GM18508 (cell line): Measurements from ENCODE around the gene SYNGAP1.
"Not testable (repeated sequence)": the region's sequence is repeated elsewhere in the genome, so short reads cannot be mapped to it uniquely, and the experiment has no call there.

Experiments used
- ATAC-seq: cut with Tn5 transposase; IDR thresholded peaks from one replicate; pipeline ENCODE4 v1.9.1; 2021; ENCODE audit warnings: moderate number of reproducible peaks; ENCODE audit not compliant: insufficient read depth, unreplicated experiment

SYNGAP1 gene

DNA sequence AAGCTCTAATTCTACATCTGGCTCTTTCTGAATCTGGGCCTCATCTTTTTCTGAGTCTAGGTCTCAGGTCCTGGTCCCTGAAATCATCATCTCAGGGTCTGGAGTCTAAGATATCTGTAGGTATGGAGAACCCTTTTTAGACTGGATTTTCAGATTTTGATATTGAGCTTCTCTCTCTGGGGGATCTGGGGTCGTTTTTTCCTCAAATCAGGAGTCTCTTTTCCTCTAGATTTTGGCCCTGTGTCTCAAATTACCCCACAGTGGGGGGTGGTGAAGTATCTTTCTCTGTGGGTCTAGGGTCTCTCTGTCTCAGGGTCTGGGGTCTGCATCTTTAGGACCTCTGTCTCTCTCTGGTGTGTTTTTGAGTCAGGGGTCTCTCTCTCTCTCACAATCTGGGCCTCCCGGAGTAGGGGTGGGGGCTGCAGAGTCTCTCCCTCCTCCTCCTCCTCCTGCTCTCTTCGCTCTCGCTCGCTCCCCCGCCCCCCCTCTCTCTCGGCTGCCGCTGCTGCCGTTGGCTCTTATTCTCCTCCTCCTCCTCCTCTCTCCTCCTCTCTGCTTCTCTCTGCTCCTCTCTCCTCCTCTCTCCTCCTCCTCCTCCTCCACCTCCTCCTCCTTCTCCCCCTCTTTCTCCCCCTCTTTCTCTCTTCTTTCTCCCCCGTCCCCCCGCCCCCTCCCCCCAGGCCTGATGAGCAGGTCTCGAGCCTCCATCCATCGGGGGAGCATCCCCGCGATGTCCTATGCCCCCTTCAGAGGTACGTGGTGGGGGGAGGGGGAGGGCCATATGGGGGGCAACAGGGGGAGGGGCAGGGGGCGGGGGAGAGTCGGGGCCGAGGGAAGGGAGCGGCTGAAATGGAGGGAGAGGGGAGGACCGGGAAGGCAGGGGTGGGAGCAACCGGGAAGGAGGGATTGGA lies at the start of gene SYNGAP1:
SYNGAP1 (plus strand) TSS at position 486 of the 911 bp plus-strand sequence; CDS start at position 686, 200 bp downstream.
- no peak for ATAC-seq

DNA sequence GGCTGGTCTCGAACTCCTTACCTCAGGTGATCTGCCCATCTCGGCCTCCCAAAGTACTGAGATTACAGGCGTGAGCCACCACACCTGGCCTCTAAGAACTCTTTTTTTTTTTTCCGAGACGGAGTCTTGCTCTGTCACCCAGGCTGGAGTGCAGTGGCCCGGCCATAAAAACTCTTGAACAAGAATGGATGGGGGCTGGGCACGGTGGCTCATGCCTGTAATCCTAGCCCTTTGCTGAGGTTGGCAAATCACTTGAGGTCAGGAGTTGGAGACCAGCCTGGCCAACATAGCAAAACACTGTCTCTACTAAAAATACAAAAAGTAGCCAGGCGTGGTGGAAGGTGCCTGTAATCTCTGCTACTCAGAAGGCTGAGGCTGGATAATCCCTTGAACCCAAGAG lies 48.0 kb upstream of the SYNGAP1 start:
- ATAC-seq = not testable (repeated sequence)

DNA sequence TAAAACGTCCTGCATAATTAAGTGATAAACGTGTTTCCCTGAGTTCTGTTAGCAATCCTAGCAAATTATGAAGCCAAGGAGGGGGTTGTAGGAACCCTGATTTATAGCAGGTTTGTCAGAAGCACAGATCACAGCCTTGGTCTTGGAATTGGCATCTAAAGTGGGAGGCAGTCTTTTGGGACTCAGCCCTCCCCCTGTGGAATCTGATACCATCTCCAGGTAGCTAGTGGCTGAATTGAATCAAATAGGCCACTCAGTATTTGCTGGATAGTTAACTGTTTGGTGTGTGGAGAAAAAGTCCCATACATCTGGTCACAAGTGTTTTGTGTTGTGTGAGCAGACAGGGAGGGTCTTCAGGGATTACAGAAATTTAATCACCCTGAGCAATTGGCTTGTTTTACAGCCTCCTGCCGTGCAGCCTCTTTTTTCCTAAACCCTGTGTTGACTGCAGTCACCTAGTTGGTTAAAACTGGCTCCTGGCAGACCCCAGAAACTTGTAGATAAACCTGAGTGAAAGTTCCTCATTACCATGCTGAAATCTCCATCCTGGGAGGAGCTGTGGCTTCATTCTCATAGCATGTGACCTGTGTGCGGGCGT lies 47.2 kb upstream of the SYNGAP1 start:
- no peak for ATAC-seq

DNA sequence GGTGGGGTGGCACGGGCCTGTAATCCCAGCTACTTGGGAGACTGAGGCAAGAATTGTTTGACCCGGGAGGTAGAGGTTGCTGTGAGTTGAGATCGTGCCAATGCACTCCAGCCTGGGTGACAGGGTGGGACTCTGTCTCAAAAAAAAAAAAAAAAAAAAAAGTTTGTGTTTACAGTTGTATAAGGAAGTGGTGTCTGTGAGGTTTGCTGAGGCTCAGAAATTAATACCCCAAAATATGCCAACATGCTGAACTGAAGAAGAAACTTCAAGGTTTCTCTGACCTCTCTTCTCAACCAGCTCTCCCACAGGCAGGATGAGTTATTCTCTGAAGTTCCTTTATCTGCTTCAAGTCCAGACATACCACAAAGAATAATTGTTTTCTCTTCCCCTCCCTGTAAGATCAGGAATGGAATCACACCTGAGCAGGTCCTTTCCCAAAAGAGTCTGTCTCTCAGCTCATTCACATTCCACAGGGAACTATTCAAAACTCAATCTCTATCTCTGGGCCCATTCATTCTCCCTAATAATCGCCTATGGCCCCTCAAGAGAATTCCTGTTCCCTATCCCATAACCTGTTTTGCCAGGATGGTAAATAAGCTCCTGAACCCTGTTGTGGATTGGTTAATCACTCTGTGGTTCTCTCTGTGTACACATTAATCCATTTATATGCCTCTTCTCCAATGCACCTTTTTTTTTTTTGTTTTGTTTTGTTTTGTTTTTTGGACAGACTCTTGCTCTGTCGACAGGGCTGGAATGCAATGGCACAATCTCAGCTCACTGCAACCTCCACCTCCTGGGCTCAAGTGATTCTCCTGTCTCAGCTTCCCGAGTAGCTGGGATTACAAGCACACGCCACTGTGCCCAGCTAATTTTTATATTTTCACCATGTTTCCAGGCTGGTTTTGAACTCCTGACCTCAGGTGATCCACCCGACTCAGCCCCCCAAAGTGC lies 45.6 kb upstream of the SYNGAP1 start:
- ATAC-seq = no peak

DNA sequence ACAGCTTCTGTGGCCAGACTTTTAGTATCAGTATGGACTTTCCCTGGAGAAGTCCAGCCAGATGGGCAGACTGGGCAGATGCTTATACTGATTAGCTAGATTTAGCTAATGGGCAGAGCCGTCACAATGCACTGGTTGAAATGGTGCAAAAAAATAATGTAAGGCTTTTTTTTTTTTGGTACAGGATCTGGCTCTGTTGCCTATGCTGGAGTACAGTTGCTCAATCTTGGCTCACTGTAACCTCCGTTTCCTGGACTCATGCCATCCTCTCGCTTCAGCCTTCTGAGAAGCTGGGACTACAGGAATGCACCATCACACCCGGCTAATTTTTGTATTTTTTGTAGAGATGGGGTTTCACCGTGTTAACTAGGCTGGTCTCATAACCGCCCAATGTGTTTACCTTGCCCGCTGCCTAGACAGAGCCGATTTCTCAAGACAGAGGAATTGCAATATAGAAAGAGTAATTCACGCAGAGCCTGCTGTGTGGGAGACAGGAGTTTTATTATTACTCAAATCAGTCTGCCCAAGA lies 44.7 kb upstream of the SYNGAP1 start:
- no peak for ATAC-seq

DNA sequence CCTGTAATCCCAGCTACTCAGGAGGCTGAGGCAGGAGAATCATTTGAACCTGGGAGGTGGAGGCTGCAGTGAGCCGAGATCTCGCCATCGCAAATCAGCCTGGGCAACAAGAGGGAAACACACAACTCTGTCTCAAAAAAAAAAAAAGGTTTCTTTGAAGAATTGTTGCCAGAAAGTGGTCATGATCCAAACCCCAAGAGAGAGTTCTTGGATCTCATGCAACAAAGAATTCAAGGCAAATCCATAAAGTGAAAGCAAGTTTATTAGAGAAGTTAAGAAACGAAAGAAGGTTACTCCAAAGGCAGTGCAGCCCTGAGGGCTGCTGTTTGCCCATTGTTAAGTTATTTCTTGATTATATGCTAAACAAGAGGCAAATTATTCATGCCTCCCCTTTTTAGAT lies 42.7 kb upstream of the SYNGAP1 start:
- ATAC-seq = no peak

DNA sequence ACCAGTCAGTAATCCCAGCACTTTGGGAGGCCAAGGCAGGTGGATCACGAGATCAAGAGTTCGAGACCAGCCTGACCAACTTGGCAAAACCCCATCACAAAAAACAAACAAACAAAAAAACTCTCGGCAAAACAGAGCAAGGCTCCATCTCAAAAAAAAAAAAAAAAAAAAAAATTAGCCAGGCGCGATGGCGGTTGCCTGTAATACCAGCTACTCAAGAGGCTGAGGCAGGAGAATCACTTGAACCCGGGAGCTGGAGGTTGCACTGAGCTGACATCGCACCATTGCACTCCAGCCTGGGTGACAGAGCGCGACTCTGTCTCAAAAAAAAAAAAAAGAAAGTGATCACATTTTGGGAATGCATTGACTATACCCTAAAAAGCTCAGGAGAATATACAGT lies 40.7 kb upstream of the SYNGAP1 start:
- not testable (repeated sequence) for ATAC-seq

DNA sequence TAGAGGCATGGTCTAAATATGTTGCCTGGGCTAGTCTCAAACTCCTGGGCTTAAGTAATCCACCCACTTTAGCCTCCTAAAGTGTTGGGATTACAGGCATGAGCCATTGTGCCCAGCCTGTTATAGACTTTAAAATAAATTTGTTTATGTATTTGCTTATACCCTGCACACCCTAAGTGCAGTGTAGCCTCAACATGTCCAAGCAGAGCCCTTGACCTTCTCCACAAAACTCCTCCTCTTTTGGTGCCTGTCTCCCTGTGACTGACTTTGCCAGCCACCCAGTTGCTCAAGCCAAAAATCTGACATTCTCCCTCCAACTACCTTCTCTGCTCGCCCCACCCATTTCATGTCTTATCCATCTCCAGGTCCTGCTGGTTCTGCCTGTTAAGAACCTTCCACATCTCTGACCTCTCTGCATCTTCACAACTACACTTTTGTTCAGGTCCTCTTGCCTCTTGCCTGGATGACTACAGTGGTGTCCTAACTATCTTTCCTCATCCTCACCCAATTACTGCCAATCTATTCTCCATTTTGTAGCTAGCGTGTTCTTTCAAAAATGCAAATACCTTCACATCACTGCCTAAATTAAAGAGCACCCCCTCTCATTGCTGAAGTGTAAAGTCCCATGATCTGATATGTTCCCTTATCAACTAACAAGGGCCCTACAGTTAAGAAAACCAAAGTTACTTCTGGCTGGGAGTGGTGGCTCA lies 39.4 kb upstream of the SYNGAP1 start:
- ATAC-seq = no peak

DNA sequence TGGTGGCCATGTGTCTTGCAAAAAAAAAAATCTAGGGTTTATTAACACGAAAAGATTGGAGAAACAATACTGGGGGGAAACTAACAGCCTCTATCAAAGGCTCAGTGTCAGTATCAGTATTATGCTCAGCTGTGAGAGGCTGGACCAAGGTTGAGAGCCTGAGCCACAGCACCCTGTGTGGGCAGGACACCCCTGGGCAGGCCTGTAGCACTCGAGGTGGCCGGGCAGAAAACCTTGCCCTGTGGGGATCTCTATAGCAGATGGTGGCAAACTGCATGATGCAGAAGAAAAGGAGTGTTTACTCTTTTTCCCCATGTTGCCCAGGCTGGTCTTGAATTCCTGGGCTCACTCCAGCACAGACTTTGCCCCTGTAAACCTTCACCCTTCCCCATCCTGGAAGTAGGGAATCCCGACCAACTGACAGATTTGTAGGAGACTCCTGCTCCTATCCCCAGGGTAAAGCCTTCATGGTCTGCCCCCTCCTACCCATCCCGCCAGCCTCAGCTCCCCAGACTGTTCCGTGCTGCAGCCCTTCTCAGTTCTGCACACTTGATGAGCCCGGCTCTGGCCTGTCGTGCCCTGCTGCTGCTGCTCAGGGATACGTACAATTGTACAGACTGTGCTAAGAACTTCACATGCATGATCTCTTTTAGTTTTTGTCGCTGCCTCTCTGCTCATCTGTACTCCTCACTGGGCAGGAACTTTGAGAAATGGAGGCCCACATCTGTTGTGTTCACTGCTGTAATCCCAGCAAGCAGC lies 36.3 kb upstream of the SYNGAP1 start:
- no peak for ATAC-seq

DNA sequence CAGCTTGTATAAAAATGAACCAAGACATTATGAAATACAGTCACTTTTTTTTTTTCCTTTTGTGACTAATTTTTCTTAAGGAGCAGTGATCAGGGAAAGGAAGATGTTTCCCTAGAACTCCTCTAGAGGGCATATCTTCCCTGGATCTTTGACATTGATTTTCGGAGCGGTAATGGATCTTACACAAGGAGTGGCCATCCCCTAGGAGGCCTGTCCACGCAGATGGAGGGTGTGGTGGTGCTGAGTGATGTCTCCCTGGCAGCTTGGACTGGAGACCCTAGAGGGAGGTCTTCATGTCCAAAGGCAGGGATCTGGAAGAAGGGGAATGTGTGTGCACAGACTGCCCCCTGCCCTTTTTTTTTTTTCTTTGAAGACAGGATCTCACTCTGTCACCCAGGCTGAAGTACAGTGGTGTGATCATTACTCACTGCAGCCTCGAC lies 35.3 kb upstream of the SYNGAP1 start:
- ATAC-seq = no peak

DNA sequence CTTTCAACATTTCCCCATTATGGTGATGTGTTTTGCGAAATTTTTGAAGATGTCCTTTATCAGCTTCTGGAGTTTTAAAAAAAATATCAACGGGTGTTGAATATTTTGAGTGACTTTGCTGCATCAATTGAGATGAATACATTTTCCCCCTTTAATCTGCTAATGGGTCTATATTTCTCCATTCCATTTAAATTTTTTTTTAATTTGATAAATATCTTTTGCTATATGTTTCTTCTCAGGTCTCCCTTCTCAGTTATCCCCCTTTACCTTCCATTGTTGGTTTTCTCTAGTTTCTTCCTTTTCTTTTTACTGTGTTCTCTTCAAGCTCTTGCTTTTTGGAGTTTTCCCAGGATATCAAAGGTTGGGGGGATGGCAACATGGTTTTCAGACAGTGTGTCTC lies 29.7 kb upstream of the SYNGAP1 start:
- ATAC-seq = no peak

DNA sequence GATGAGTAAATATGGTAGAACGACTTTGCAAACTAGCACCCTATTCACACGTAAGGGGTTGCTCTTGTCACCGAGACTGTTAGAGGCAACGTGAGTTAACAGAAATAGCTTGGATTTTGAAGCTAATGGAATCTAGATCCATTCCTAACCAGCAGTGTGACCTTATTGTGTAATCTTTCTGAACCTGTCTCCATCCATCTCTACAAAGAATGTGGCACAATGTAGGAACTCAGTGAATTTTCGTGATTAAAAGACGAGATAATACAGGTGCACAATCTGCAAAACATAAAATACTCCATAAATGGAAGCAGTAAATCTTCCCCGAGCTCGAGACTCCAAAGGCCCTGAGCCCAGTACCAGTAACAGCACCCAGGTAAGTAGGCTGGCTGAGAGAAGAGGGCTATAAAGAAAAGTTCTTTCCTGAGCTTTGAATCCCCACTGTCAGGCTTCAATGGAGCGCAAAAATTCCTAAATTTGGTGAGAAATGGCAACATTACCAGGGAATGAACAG lies 29.0 kb upstream of the SYNGAP1 start:
- ATAC-seq = no peak

DNA sequence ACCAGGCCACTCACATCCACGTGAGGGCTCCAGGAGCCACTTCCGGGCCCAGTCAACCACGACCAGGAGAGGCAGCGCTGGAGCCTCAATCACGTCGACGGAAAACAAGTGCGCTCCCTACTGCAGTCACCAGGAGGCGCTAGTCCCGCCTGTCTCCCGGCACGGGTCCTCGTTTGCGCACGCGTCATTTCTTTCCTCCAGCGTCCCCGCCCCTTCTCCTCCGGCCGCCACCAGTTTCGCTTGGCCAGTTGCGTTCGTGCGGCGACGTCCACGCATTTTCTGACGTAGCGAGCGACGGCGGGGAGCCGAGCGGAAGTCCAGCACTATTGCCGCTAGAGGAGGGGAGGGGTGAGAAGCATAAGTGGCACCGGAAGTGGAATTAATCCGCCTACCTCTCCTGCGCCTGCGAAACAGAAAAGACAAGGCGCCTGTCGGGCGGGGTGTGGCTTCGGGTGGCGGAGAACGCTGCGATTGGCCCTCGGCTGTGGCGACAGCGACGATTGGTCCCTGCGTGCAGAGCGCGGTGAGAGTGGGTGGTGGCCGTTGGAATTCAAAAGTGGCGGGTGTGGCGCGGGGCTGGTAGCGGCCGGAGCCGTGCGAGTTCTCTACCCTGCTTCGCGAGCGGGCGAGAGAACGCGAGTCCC lies 28.5 kb upstream of the SYNGAP1 start, which contains the start of gene KIFC1:
KIFC1 (plus strand) TSS at position 546 of the 644 bp plus-strand sequence. CDS start 163 bp downstream, outside the sequence.
- peak; percentile 56 for ATAC-seq

DNA sequence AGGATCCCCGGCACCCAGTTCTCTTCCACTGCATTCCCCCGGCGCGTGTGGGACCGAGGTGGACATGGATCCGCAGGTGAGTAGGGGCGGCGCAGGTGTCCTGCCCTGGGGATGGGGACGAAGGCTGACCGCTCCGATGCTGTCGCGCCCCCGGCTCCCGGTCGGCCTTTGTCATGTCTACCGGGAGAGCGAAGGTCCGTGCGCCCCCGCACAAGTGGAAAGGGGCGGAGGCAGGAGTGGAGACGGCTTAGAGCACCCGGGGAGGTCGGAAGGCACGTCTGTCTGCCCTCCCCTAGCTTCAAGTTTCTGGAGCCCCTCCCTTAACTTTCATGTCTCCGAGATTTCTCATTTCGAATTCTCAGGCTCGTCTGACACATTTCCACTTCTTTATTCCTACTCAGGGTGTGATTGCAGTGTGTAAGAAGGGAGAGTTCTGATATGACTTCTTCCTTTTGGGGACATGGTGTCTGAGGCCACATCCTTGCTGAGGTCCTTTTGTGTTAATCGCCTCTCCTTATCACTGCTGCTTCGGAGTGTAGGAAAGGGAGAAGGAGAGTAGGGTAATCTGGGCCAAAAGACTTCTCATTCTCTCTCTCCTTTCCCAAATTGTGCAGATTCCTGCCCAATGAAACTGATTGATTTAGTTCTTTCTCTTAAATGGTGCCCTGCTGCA lies 27.8 kb upstream of the SYNGAP1 start:
- no peak for ATAC-seq

DNA sequence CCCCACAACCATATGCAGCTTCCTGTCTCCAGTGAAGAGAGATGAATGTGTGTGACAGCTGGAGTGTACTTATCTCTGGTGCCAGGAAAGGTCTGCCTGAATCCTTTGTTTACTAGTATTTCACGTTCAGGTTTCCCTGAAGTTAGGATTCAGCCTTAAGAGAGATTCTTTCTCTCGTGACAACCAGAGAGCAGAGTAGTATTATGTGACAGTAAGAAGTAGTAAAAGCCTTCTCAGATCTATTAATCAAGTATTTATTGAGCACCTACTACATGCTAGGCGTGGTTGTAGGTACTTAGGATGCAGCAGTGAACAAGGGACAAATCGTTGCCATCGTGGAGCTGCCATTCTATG lies 27.3 kb upstream of the SYNGAP1 start:
- no peak for ATAC-seq

DNA sequence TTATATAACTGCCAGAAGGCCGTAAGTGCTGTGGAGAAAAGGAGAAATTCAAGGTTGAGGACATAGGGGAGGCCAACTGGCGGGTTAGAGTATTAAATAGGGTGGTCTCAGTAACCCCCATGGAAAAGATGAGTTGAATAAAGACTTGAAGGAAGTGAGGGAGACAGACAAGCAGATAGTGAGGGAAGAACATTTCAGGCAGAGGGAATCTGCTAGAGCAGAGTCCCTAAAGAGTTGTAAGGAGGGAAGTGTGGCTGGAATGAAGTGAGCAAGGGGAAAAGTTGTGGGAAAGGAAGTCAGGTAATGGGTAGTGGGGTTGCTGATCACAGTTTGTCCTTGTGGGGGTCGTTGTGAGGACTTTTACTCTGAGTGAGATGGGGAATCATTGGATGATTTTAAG lies 26.9 kb upstream of the SYNGAP1 start:
- ATAC-seq = no peak

DNA sequence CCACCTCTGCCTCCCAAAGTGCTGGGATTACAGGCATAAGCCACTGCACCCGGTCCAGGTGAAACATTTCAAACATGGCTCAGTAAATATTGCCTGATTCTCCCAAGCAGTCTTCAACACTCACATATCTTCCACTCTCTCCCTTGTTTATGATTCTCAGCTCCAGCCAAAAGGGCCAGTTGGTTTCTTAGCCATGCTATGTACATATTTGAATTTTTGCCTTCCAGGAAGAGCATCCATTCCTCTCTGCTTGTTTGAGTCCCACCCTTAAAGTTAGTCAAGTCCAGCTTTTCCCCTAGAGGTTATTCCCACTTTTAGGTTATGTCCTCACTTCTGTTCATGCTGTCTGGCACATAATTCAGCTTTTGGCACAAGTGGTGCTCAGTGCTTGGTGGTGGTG lies 22.3 kb upstream of the SYNGAP1 start:
- ATAC-seq = no peak

DNA sequence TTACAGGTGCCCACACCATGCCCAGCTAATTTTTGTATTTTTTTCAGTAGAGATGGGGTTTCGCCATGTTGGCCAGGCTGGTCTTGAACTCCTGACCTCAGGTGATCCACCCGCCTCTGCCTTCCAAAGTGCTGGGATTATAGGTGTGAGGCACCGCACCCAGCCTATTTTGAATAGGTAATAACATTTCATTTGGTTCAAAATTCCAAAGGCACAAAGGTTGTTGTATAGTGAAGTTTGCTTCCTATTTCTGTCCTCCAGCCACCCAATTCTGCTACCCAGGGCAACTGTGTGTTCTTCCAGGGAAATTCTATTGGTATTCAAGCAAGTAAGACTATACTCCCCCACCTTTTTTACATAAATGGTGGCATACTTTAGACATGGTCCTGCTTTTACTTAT lies 21.3 kb upstream of the SYNGAP1 start:
- ATAC-seq = not testable (repeated sequence)
